HFF-Myc (cell line): ENCODE data around the gene PDS5B.

Source experiments
- DNase-seq: peaks from one replicate; pipeline ENCODE4 v3.0.0-alpha.2; 2011; ENCODE audit warnings: low read depth; ENCODE audit errors: extremely low read depth
- H3K4me3 ChIP-seq: replicated peaks from 2 replicates; pipeline ENCODE4 v1.5.1; 2011; ENCODE audit warnings: low read depth, mild to moderate bottlenecking, control low read depth, low read length
- CTCF ChIP-seq: IDR thresholded peaks from 2 replicates; pipeline ENCODE4 v1.5.1; 2012; ENCODE audit warnings: mild to moderate bottlenecking, low read depth, low read length, control low read depth; ENCODE audit errors: missing control alignments

The PDS5B gene

GRCh38 chr13:32642858-32643257 lies 56.6 kb downstream of the PDS5B start:
- no peak for TF ChIP-seq CTCF
- DNase-seq, result no peak

GRCh38 chr13:32645854-32646253 lies 59.6 kb downstream of the PDS5B start:
- no peak for TF ChIP-seq CTCF
- DNase-seq, result no peak
- H3K4me3 ChIP-seq, result no peak overlapping the region

More at GRCh38 chr13:32642858-32643257, 56.6 kb downstream of the PDS5B start:
- H3K4me3 ChIP-seq, result no peak overlapping the region

GRCh38 chr13:32647926-32648325 lies 61.7 kb downstream of the PDS5B start:
- TF ChIP-seq CTCF, result no peak
- H3K4me3 ChIP-seq, result no peak overlapping the region
- DNase-seq, result no peak

- peak; percentile 47 for DNase-seq
- peak; percentile 81 for TF ChIP-seq CTCF
- no peak overlapping the region for H3K4me3 ChIP-seq
Observed at GRCh38 chr13:32650705-32651311, 64.6 kb downstream of the PDS5B start.

GRCh38 chr13:32657309-32657708 lies 71.1 kb downstream of the PDS5B start:
- no peak for TF ChIP-seq CTCF
- H3K4me3 ChIP-seq, result no peak overlapping the region
- DNase-seq, result no peak

- TF ChIP-seq CTCF, result no peak
- no peak overlapping the region for H3K4me3 ChIP-seq
- DNase-seq, result no peak
Observed at GRCh38 chr13:32659736-32660135, 73.5 kb downstream of the PDS5B start.

- no peak for TF ChIP-seq CTCF
- DNase-seq, result no peak
- H3K4me3 ChIP-seq, result no peak overlapping the region
Observed at GRCh38 chr13:32660227-32660626, 74.0 kb downstream of the PDS5B start.
